Measurements from ENCODE around the gene HBG1.

HBG1 gene

DNA sequence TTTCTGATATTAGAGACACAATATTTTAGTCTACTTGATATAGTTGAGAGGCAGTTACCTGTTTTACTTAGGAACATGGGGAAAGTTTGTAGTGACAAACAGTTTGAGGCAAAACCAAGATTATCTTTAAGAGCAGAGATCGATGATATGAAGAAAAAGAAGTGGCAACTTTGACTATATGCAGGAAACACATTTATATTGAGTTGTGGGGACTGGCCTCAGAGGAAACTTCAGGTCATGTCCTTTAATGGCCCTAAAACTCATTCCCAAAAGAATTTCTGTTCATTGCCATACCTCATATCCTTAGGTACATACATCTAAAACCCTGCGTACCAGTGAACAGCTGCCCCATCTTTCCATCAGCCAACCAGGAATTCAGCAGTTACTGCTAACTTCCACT, 4.5 kb downstream of the HBG1 start:
- DNase-seq = no peak

DNA sequence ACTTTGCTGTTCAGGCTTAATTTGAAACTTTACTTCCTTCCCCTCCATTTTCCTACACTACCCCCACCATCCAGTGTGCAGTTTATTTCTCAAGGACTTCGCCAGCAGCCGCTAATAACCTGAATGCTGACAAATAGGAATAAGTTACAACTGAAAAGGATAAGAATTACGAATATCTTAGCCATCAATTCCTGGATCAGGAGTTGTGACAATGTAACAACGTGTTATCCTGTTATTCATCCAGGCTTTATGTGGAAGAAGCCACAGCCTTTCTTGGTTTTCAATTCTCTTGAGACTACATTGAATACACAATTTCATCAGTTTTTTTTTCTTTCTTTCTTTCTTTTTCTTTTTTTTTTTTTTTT, 5.9 kb downstream of the HBG1 start:
- DNase-seq = no peak

- DNase-seq = no peak
Measured at GRCh38 chr11:5242933-5243815, 6.5 kb downstream of the HBG1 start.

GRCh38 chr11:5242208-5242607, 7.4 kb downstream of the HBG1 start:
- DNase-seq = no peak

DNA sequence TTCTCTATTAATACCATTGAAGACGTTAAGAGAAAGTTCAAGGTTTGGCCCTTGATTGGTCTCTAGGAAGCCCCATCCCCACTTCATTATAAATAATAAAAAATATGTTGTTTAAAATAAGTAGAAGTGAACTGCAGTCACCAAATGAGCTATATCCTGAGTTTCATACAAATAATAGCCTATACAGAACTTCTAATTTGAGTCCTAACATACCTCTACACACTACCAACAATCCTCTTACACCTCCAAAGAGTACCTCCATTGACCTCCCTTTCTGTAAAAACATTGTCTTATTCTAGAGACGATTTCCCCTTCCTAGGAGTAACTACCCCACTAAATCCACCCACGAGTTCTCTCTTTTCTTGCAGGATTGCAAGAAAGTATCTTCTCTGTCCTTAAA, 8.2 kb downstream of the HBG1 start:
- no peak for DNase-seq

- no peak for DNase-seq
Measured at GRCh38 chr11:5240458-5240857, 9.2 kb downstream of the HBG1 start.

- DNase-seq = no peak
Measured at GRCh38 chr11:5240056-5240455, 9.6 kb downstream of the HBG1 start.

GRCh38 chr11:5239046-5239445, 10.6 kb downstream of the HBG1 start:
- no peak for DNase-seq

DNA sequence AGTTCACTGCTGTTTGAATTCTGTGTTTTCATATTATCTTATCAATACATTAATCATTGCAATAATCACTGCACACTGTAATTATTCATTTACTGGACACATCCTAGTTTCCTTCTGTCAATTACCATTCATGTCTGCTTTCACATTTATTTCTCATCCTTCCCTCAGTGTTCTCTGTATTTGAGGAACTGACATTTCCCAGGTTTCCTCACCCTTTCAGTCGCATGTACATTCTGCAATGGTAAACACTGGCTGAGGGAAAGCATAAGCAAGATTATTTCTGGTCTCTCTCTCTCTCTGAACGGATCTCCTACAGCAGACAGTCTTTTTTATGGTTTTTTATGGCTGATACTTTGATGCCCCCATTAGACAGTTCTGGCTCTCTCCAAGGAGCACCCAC, 11.2 kb downstream of the HBG1 start:
- no peak for DNase-seq

GRCh38 chr11:5237420-5237819, 12.2 kb downstream of the HBG1 start:
- DNase-seq = no peak

- DNase-seq = no peak
Measured at GRCh38 chr11:5235364-5236095, 14.1 kb downstream of the HBG1 start.

- no peak for DNase-seq
Measured at GRCh38 chr11:5234381-5234834, 15.2 kb downstream of the HBG1 start, which contains the start of gene HBD. TSS of gene HBD (minus strand) at chr11:5234483. CDS start at chr11:5234433, 50 bp downstream.

DNA sequence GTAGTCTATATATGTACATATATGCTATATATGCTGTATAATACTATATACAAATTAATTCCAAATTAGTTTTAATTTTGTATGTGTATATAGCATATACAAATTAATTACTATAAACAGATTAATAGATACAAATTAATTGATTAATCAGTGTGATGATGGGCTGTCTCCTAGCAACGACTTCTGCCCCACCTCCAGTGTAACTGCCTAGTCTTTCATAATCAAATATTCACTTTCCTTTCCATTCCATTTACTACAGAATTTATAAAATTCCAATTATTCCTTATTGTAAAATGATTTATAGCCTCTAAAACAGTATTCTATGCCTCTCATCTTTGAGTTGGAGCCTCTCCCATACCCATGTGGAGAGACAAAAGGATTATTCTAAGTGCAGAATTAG, 16.4 kb downstream of the HBG1 start:
- no peak for DNase-seq

DNA sequence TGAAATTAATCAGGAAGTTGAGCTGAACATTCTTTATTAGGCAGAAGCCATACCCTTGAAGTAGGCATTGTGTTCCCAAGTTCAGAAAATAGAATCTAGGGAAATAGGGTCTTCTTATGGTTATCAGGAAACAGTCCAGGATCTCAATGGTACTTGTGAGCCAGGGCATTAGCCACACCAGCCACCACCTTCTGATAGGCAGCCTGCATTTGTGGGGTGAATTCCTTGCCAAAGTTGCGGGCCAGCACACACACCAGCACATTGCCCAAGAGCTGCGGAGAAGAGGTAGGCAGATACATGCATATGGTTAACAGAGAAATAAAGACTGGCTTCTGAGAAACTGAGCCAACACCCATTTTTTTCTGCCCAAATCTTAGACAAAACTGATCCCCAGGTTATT, 16.8 kb downstream of the HBG1 start:
- no peak for DNase-seq

DNA sequence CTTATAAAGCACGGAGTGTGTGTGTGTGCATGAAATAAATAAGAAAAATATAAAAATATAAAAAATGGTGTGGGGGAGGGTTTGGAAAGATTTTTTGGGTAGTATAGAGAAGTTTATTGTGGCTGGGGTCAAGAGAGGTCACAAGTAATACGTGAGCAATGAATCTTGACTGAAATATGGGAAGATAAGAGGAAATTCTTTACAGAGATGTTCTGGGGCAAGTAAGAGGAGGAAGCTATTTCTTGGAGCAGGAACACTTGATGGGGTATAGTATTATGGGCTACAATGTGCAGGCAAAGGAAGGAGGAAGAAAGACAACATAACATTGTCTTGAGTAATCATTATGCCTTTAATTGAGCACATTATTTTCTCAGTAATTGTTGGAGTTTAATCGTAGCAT, 17.5 kb downstream of the HBG1 start:
- no peak for DNase-seq

GRCh38 chr11:5231111-5231510, 18.5 kb downstream of the HBG1 start:
- no peak for DNase-seq

DNA sequence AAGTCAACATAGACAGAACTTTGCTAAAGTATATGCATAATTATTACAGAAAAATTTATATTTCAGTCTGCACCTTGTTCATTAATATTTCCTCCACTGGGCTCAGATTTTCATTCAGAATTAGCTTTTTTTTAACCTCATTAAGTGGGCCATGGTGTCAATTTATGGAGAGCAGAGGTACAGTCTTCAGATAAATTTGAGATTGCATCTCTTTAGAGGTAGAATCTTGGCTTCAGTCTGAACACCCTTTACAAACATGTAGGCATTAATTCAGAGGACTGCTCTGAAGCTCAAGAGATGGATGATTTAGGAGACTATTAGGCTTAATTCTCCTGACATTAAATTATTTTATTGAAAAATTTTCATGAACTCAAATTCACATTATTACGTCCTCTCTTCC, 19.4 kb downstream of the HBG1 start:
- DNase-seq = no peak

- DNase-seq = no peak
Measured at GRCh38 chr11:5229796-5230195, 19.9 kb downstream of the HBG1 start.

DNA sequence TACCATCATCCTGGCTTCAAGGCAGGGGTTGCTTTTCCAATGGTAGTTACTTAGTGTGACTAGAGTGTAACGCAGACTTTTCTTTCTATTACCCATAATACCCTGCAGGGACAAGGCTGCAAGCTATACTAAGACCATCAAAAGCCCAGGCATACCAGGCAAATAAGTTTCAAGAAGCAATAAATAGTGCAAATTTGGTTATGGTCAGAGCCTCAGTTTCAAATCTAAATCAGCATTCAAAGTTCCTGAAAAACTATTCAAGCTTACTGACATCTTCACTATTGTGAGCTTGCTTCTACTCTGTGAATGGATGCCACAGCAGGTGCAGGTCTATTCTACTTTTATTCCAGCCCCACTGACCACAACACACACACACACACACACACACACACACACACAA, 20.3 kb downstream of the HBG1 start:
- DNase-seq = no peak

DNA sequence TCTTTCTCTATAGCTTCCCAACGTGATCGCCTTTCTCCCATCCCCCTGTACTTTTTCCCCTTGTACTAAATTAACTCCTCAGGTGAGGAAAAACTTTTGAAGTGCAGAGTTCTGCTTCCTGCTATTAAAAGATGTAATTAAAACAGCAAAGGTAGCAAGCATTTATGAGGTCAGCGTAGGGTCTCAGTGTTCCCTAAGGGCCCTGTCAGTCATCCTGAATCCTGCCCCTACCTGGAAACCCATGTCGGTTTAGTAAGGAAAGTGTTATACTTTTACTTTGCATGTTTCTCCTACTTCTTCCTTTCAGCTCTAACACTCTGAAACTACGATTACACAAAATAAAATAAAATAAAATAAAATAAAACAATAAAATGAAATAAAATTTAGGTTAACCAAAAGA, 21.5 kb downstream of the HBG1 start:
- no peak for DNase-seq

- DNase-seq = no peak
Measured at GRCh38 chr11:5227681-5228080, 22.0 kb downstream of the HBG1 start.

DNA sequence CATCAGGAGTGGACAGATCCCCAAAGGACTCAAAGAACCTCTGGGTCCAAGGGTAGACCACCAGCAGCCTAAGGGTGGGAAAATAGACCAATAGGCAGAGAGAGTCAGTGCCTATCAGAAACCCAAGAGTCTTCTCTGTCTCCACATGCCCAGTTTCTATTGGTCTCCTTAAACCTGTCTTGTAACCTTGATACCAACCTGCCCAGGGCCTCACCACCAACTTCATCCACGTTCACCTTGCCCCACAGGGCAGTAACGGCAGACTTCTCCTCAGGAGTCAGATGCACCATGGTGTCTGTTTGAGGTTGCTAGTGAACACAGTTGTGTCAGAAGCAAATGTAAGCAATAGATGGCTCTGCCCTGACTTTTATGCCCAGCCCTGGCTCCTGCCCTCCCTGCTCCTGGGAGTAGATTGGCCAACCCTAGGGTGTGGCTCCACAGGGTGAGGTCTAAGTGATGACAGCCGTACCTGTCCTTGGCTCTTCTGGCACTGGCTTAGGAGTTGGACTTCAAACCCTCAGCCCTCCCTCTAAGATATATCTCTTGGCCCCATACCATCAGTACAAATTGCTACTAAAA, 22.8 kb downstream of the HBG1 start, which contains the start of gene HBB:
HBB (minus strand) TSS at position 340 of the 579 bp plus-strand sequence; CDS start at position 290, 50 bp downstream.
- no peak for DNase-seq

GRCh38 chr11:5225480-5225871, 24.2 kb downstream of the HBG1 start:
- no peak for DNase-seq

Data from DMS53 (cell line).